Adrenal gland (tissue), 12 donors: ENCODE measurements around the gene TMCC3. TPM values are rescaled to one million over a fixed set of nuclear protein-coding genes. Genes with fewer than 3 reads are reported as not detected.

Experiments used
- DNase-seq, 7 donors: peaks; one replicate each; pipeline ENCODE4 v3.0.0-alpha.2; 2019 to 2020
- H3K27ac ChIP-seq, 5 donors: fragments of 200-600 bp; sonication (generic) in 4 of 5; 1 replicate in 3 of 5; 2 replicates in 2 of 5; pipeline versions ENCODE4 v1.5.1 to v1.8.0; 2016 to 2020; ENCODE audit warnings: mild to moderate bottlenecking in 1 of 5
- H3K27me3 ChIP-seq: fragments of 200-600 bp; 2 replicates; pipeline ENCODE4 v1.8.0; 2021
- H3K36me3 ChIP-seq, 2 donors: fragments of 200-600 bp; replicated peaks in 1 of 2; 1 replicate in 1 of 2; 2 replicates in 1 of 2; pipeline versions ENCODE4 v1.5.1 to v1.8.0; 2018 to 2022
- H3K4me1 ChIP-seq, 2 donors: fragments of 200-600 bp; replicated peaks in 1 of 2; 1 replicate in 1 of 2; 2 replicates in 1 of 2; pipeline versions ENCODE4 v1.5.1 to v1.8.0; 2018 to 2021
- H3K4me3 ChIP-seq, 4 donors: fragments of 200-600 bp; sonication (generic) in 3 of 4; one replicate each; pipeline ENCODE4 v1.5.1; 2016 to 2018
- H3K9me3 ChIP-seq, 3 donors: fragments of 200-600 bp; sonication (generic) in 1 of 3; replicated peaks in 1 of 3; 1 replicate in 2 of 3; 2 replicates in 1 of 3; pipeline versions ENCODE4 v1.5.1 to v1.8.0; 2016 to 2021
- POLR2A ChIP-seq, 2 donors: fragments of 450-650 bp; IDR thresholded peaks; one replicate each; pipeline ENCODE4 v1.6.1; 2017; ENCODE audit warnings: antibody characterized with exemption in 2 of 2, mild to moderate bottlenecking in 2 of 2, moderate library complexity in 1 of 2
- WGBS, 4 donors: extraction: QIAGEN DNeasy Blood & Tissue Kit in 2 of 4; methylation state at CpG; one replicate each; pipeline versions ENCODE4 v1.1.5 to v1.1.7; 2013 to 2017; 5-methylcytosine and 5-hydroxymethylcytosine counted together
- intact Hi-C, 2 donors: fragments of 100-400 bp; cut with DNase I; formaldehyde crosslinking; loops; one replicate each; pipeline versions ENCODE4 v1.14.1 to v1.15.0; 2022 to 2023
- polyA plus RNA-seq, 3 donors: library from polyadenylated mRNA; stranded (reverse); fragments of 200-250 nt in 2 of 3; fragments of 350-450 nt in 1 of 3; fragmentation: Illumina TruSeq in 1 of 3; extraction: RNeasy Lipid Tissue Mini Kit (QIAGEN cat#74804) in 1 of 3; gene quantifications; one replicate each; pipeline ENCODE4 v1.2.3, GENCODE V29; 2013 to 2014
- total RNA-seq, 9 donors: library from RNA; depleted of rRNA in 4 of 9; stranded (reverse); fragments of >200 nt in 4 of 9; fragments of 120-200 nt in 1 of 9; fragmentation: NEBNext Ultra II Directional in 1 of 9; extraction: Animal tissue kit (Norgen Biotek cat#: 25700) in 1 of 9; gene quantifications; one replicate each; pipeline versions ENCODE4 v1.1.0 to v1.2.4, GENCODE V29; 2013 to 2023
- TF ChIP-seq, protein P1 (sequence below), 6 experiments: fragments of 450-650 bp in 4 of 6; fragments of 200-600 bp in 2 of 6; sonication (generic) in 1 of 6; IDR thresholded peaks; 1 replicate in 5 of 6; 2 replicates in 1 of 6; pipeline versions ENCODE4 v1.5.1 to v1.8.0; 2016 to 2021; ENCODE audit warnings: antibody characterized with exemption in 6 of 6, mild to moderate bottlenecking in 2 of 6, moderate library complexity in 1 of 6
- donor health status: healthy with polysubstance abuse.
- donor health status: Bipolar disorder and iron deficiency.
- donor health status: DM: yes; HTN: yes; CAD: no.
- donor health status: DM: no; HTN: no; CAD: no.
- donor health status: DM: no; HTN: no; CAD: no.
- donor health status: DM: yes; HTN: yes; CAD: no.

The TMCC3 gene
- total and polyA plus RNA-seq, 12 donors: 1.2 to 13.4 (median 6.7) TPM

DNA sequence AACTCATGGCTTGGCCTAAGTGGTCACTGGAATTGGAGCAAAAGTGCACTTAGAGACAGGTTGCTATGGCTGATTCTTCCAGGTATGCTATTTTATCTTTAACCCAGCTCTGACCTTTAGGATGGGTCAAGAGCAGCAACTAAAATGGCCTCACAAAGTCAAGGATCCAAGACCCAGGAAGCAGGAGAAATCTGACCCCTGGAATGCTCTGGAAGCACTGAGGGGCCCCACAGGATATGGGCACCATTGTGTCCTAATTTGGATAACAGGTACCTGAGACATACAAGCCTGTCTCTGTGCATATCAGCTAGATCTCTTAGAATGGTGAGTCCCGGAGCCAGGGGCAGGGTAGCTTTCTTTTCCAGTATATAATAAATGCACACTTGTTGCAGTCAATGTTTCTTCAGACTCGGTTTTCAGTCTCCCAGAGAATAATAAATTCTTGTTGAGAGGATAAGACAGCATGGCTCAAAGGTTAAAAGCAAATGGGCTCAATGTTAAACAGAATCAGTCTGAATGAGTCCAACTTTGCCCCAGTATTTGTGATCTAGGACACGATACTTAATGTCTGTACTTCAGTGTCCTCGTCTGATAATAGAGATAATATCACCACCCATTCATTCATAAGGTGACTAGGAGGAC is 29.3 kb upstream of the TMCC3 start:
- Histone ChIP-seq H3K4me3 (no peak overlapping the region), H3K9me3 (no peaks in the 10 kb centered on the region), H3K27ac (no peak overlapping the region), H3K4me1 (peaks cover 0 to 25% of the 10 kb centered on the region in 2 donors), H3K27me3 (no peaks in the 10 kb centered on the region), H3K36me3 (no peaks in the 10 kb centered on the region)
- no peak for DNase-seq
- intact Hi-C loops: no loop called here
- no peak for TF ChIP-seq POLR2A (IDR thresholded peaks at IDR 0.05)
- TF ChIP-seq, protein P1, sequence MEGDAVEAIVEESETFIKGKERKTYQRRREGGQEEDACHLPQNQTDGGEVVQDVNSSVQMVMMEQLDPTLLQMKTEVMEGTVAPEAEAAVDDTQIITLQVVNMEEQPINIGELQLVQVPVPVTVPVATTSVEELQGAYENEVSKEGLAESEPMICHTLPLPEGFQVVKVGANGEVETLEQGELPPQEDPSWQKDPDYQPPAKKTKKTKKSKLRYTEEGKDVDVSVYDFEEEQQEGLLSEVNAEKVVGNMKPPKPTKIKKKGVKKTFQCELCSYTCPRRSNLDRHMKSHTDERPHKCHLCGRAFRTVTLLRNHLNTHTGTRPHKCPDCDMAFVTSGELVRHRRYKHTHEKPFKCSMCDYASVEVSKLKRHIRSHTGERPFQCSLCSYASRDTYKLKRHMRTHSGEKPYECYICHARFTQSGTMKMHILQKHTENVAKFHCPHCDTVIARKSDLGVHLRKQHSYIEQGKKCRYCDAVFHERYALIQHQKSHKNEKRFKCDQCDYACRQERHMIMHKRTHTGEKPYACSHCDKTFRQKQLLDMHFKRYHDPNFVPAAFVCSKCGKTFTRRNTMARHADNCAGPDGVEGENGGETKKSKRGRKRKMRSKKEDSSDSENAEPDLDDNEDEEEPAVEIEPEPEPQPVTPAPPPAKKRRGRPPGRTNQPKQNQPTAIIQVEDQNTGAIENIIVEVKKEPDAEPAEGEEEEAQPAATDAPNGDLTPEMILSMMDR (IDR thresholded peaks at IDR 0.05): no peak
- WGBS, 4 donors: 81 to 92% (median 85%) methylated on average over 4 of the region's 4 CpGs

DNA sequence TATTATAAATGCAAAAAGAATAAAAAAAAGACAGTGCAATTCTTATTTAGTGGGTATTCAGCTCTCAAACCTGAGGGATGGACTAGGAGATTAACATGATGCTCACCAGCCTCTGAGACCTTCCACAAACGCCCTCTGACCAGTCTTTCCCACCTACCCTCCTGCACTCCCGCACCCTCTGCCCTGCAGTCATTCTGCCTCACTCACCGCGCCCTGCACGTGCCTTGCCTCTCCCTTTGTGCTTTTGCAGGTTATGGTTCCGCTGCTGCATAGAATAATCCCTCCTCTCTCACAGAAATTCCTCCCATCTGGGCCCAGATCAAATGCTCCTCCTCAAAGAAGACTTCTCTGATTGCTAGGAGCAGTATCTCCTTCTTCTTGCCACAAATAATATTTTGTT is 28.5 kb upstream of the TMCC3 start:
- intact Hi-C loops: no loop called here
- H3K9me3 ChIP-seq: no peaks in the 10 kb centered on the region
- H3K4me1 ChIP-seq: peaks cover 0 to 33% of the 10 kb centered on the region in 2 donors
- H3K36me3 ChIP-seq: no peaks in the 10 kb centered on the region
- no peak overlapping the region for H3K4me3 ChIP-seq
- DNase-seq: no peak
- H3K27ac ChIP-seq: no peak overlapping the region
- WGBS, 4 donors: 94 to 97% (median 96%) methylated on average over 6 of the region's 6 CpGs
- TF ChIP-seq POLR2A (IDR thresholded peaks at IDR 0.05): no peak
- TF ChIP-seq, protein P1 (IDR thresholded peaks at IDR 0.05): no peak
- H3K27me3 ChIP-seq: no peaks in the 10 kb centered on the region

DNA sequence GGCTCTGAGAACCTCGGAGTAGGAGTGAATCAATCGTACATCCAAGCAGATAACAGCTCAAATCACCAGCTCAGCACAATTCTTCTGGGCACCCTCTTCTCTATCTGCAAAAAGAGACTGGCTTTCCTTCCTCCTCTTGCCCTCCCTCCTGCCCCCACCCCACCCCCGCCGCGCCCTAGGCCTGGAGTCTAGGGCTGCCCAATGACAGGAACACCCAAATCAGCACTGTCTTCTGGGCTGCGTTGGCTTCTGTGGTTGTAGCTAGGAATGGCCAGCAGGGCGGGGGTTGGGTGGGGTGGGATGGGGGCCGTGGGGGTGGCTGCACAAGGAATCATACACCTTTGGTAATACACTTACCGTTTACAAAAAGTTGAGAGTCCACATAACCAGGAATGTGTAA is 28.0 kb upstream of the TMCC3 start:
- intact Hi-C loops: no loop called here
- no peak for DNase-seq
- no peak overlapping the region for H3K27ac ChIP-seq
- peaks cover 0 to 38% of the 10 kb centered on the region in 2 donors for H3K4me1 ChIP-seq
- H3K4me3 ChIP-seq: no peak overlapping the region
- whole genome bisulfite sequencing, 4 donors: 74 to 81% (median 79%) methylated on average over 8 to 9 of the region's 9 CpGs
- H3K9me3 ChIP-seq: no peaks in the 10 kb centered on the region
- TF ChIP-seq, protein P1 (IDR thresholded peaks at IDR 0.05): no peak
- no peak for TF ChIP-seq POLR2A (IDR thresholded peaks at IDR 0.05)
- no peaks in the 10 kb centered on the region for H3K36me3 ChIP-seq
- H3K27me3 ChIP-seq: no peaks in the 10 kb centered on the region

DNA sequence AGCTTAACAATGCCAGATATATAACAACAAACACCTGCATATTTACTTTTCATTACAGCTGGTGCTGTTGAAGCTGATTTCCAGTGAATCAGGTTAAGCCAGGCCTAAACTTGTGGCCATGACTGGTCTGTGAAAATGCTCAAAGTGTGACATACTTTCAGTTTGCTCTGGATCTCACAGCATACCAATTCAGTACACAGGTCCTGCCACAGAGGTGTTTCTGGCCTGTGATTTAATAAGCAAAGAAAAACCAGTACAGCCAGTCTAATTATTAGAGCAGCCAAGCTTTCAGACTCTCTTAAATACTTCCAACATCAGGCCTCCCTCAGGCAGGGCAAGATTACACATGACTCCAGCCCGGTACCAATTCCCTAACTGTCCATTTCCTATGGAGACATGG is 27.4 kb upstream of the TMCC3 start:
- DNase-seq: no peak
- no peaks in the 10 kb centered on the region for H3K9me3 ChIP-seq
- TF ChIP-seq, protein P1 (IDR thresholded peaks at IDR 0.05): no peak
- no peak for TF ChIP-seq POLR2A (IDR thresholded peaks at IDR 0.05)
- peaks cover 0 to 39% of the 10 kb centered on the region in 2 donors for H3K4me1 ChIP-seq
- H3K27me3 ChIP-seq: no peaks in the 10 kb centered on the region
- no peak overlapping the region for H3K27ac ChIP-seq
- 88 to 96% (median 93%) methylated on average over 1 of the region's 1 CpG for WGBS, 4 donors
- no peak overlapping the region for H3K4me3 ChIP-seq
- intact Hi-C loops: no loop called here
- no peaks in the 10 kb centered on the region for H3K36me3 ChIP-seq
